Mesodermal cell (in vitro differentiated cells): ENCODE data around the gene DNAH14.
A peak's percentile ranks its signal among the peaks of the same experiment; 100 is the strongest.

Experiments used
- H3K27ac ChIP-seq: 2 replicates; pipeline ENCODE4 v1.7.0; 2013; ENCODE audit warnings: mild to moderate bottlenecking, low read depth, low read length, moderate library complexity; ENCODE audit not compliant: severe bottlenecking
- H3K36me3 ChIP-seq: 2 replicates; pipeline ENCODE4 v1.7.1; 2013; ENCODE audit warnings: mild to moderate bottlenecking, low read length, moderate library complexity; ENCODE audit not compliant: control insufficient read depth, insufficient read depth
- H3K4me1 ChIP-seq: one replicate; pipeline ENCODE4 v1.7.1; 2013; ENCODE audit warnings: mild to moderate bottlenecking, low read length; ENCODE audit not compliant: insufficient read depth, control insufficient read depth, poor library complexity, severe bottlenecking
- H3K4me3 ChIP-seq: 2 replicates; pipeline ENCODE4 v1.7.0; 2013; ENCODE audit warnings: low read length, control low read depth, mild to moderate bottlenecking; ENCODE audit not compliant: insufficient read depth, poor library complexity, severe bottlenecking; ENCODE audit errors: extremely low read depth
- H3K9me3 ChIP-seq: 2 replicates; pipeline ENCODE4 v1.7.1; 2013; ENCODE audit warnings: mild to moderate bottlenecking, low read length, moderate library complexity; ENCODE audit not compliant: control insufficient read depth
- WGBS, 2 experiments: methylation state at CpG; one replicate each; pipeline ENCODE4 v1.1.5; 2013; ENCODE audit warnings: missing lambda C conversion rate in 2 of 2; ENCODE audit not compliant: insufficient coverage in 2 of 2; 5-methylcytosine and 5-hydroxymethylcytosine counted together

DNAH14 gene

GRCh38 chr1:225338545-225338944 lies 409.1 kb downstream of the DNAH14 start:
- Histone ChIP-seq H3K9me3 (no peaks in the 10 kb centered on the region), H3K27ac (no peak overlapping the region), H3K36me3 (no peaks in the 10 kb centered on the region), H3K4me1 (no peaks in the 10 kb centered on the region), H3K4me3 (no peak overlapping the region)
- 75 to 86% methylated on average over 2 of the region's 3 CpGs for WGBS, 2 experiments

GRCh38 chr1:225341642-225342041 lies 412.2 kb downstream of the DNAH14 start:
- H3K4me3 ChIP-seq = no peak overlapping the region
- no peaks in the 10 kb centered on the region for H3K4me1 ChIP-seq
- no CpG with 5 or more reads among the region's 3 CpGs for WGBS, 2 experiments
- no peaks in the 10 kb centered on the region for H3K36me3 ChIP-seq
- no peak overlapping the region for H3K27ac ChIP-seq
- no peaks in the 10 kb centered on the region for H3K9me3 ChIP-seq

GRCh38 chr1:225342695-225343094 lies 413.2 kb downstream of the DNAH14 start:
- peaks cover 3% of the 10 kb centered on the region for H3K4me1 ChIP-seq
- no peaks in the 10 kb centered on the region for H3K9me3 ChIP-seq
- no peak overlapping the region for H3K27ac ChIP-seq
- H3K36me3 ChIP-seq = no peaks in the 10 kb centered on the region
- 90 to 92% methylated on average over 4 to 6 of the region's 7 CpGs for WGBS, 2 experiments
- H3K4me3 ChIP-seq = no peak overlapping the region

- H3K27ac ChIP-seq = no peak overlapping the region
- H3K36me3 ChIP-seq = no peaks in the 10 kb centered on the region
These were observed 414.1 kb downstream of the DNAH14 start for GRCh38 chr1:225343618-225344017.

GRCh38 chr1:225347123-225347683 lies 417.7 kb downstream of the DNAH14 start:
- Histone ChIP-seq H3K4me1 (peaks cover 3% of the 10 kb centered on the region), H3K27ac (peak overlapping the region; percentile 51), H3K4me3 (no peak overlapping the region), H3K9me3 (no peaks in the 10 kb centered on the region), H3K36me3 (no peaks in the 10 kb centered on the region)
- WGBS, 2 experiments = no CpG with 5 or more reads among the region's 3 CpGs

More at GRCh38 chr1:225343618-225344017, 414.1 kb downstream of the DNAH14 start:
- H3K9me3 ChIP-seq = no peaks in the 10 kb centered on the region
- no peak overlapping the region for H3K4me3 ChIP-seq
- peaks cover 3% of the 10 kb centered on the region for H3K4me1 ChIP-seq

GRCh38 chr1:225348400-225348799 lies 418.9 kb downstream of the DNAH14 start:
- H3K36me3 ChIP-seq = no peaks in the 10 kb centered on the region
- no peak overlapping the region for H3K4me3 ChIP-seq
- no peak overlapping the region for H3K27ac ChIP-seq
- peaks cover 3% of the 10 kb centered on the region for H3K4me1 ChIP-seq
- no peaks in the 10 kb centered on the region for H3K9me3 ChIP-seq

- Histone ChIP-seq H3K4me3 (no peak overlapping the region), H3K4me1 (peaks cover 3% of the 10 kb centered on the region), H3K27ac (no peak overlapping the region), H3K9me3 (no peaks in the 10 kb centered on the region), H3K36me3 (no peaks in the 10 kb centered on the region)
- WGBS, 2 experiments = 60% methylated on average over 1 of the region's 2 CpGs; no CpG with 5 or more reads in 1 of the 2 experiments
These were observed 420.4 kb downstream of the DNAH14 start for GRCh38 chr1:225349826-225350225.

GRCh38 chr1:225350872-225351271 lies 421.4 kb downstream of the DNAH14 start:
- Histone ChIP-seq H3K9me3 (no peaks in the 10 kb centered on the region), H3K36me3 (no peaks in the 10 kb centered on the region)

GRCh38 chr1:225354906-225355305 lies 425.4 kb downstream of the DNAH14 start:
- WGBS, 2 experiments = 90 to 100% methylated on average over 1 to 2 of the region's 3 CpGs

More at GRCh38 chr1:225350872-225351271, 421.4 kb downstream of the DNAH14 start:
- Histone ChIP-seq H3K4me3 (no peak overlapping the region), H3K27ac (no peak overlapping the region), H3K4me1 (peaks cover 3% of the 10 kb centered on the region)

GRCh38 chr1:225355863-225356262 lies 426.4 kb downstream of the DNAH14 start:
- no peaks in the 10 kb centered on the region for H3K4me1 ChIP-seq
- no peaks in the 10 kb centered on the region for H3K9me3 ChIP-seq
- no peaks in the 10 kb centered on the region for H3K36me3 ChIP-seq
- 100% methylated on average over 1 of the region's 1 CpG for WGBS, 2 experiments
- H3K27ac ChIP-seq = no peak overlapping the region
- no peak overlapping the region for H3K4me3 ChIP-seq

More at GRCh38 chr1:225354906-225355305, 425.4 kb downstream of the DNAH14 start:
- Histone ChIP-seq H3K9me3 (no peaks in the 10 kb centered on the region), H3K4me3 (no peak overlapping the region), H3K4me1 (no peaks in the 10 kb centered on the region), H3K27ac (no peak overlapping the region), H3K36me3 (no peaks in the 10 kb centered on the region)

GRCh38 chr1:225360119-225360518 lies 430.6 kb downstream of the DNAH14 start:
- H3K4me3 ChIP-seq = no peak overlapping the region
- WGBS, 2 experiments = 87 to 93% methylated on average over 2 to 4 of the region's 4 CpGs
- no peaks in the 10 kb centered on the region for H3K36me3 ChIP-seq
- H3K9me3 ChIP-seq = no peaks in the 10 kb centered on the region
- no peaks in the 10 kb centered on the region for H3K4me1 ChIP-seq
- H3K27ac ChIP-seq = no peak overlapping the region
